ENCODE measurements around the gene SYT12.

GRCh38 chr11:67024410-67024809 is 1.5 kb downstream of the SYT12 start:
- no peak for TF ChIP-seq EZH2 (optimal IDR thresholded peaks at IDR 0.05; ENCODE audit: low read depth, low read length)
- no peak for TF ChIP-seq CTCF (IDR thresholded peaks at IDR 0.05; ENCODE audit: low read length)
